HG03442 (cell line): ENCODE measurements around the gene SHD.
"Not testable (repeated sequence)": the region's sequence is repeated elsewhere in the genome, so short reads cannot be mapped to it uniquely, and the experiment has no call there.

Experiments used
- ATAC-seq: cut with Tn5 transposase; IDR thresholded peaks from one replicate; pipeline ENCODE4 v1.9.1; 2021; ENCODE audit warnings: mild to moderate bottlenecking, moderate library complexity; ENCODE audit not compliant: unreplicated experiment

Gene SHD, protein sequence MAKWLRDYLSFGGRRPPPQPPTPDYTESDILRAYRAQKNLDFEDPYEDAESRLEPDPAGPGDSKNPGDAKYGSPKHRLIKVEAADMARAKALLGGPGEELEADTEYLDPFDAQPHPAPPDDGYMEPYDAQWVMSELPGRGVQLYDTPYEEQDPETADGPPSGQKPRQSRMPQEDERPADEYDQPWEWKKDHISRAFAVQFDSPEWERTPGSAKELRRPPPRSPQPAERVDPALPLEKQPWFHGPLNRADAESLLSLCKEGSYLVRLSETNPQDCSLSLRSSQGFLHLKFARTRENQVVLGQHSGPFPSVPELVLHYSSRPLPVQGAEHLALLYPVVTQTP

DNA sequence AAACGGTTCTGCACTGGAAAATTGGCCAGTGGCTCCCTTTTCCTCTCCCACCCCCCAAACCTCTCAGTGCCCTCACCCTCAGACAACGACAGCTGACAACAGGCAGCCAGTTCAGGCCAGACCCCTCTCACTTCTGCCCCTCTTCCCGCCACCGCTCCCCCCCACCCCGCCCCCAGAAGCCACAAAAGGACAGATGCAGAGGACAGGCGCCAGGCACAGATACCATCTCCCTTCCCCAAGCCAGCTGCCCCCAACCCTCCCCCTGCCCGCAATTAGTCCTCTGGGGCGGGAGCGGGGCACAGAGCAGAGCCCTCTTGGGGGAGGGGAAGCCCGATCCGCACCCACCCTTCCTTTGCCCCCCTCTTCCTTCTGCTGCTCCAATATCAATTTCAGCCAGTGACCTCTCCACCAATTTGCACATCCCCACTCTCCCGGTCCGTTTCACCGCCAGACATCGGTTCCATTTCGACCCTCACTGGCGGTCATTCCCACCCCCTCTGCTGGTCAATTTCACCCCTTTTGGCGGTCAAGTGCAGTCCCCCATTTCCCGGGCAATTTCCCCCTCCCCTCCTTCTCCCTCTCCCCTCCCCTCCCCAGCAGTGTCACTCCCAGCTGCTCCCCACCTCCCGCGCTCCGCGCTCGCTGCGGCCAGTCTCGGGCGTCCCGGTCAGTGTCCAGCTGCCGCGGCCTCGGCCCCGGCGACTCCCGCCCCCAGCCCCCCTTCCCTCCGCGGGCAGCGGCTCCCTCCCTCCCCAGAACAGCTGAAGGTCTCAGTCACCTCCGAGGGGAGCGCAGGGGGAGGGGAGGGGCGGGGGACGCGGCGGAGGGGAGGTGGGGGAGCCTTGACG lies at the start of gene SHD:
SHD (plus strand) TSS at position 848 of the 848 bp plus-strand sequence. CDS start 798 bp downstream, outside the sequence.
- no peak for ATAC-seq

DNA sequence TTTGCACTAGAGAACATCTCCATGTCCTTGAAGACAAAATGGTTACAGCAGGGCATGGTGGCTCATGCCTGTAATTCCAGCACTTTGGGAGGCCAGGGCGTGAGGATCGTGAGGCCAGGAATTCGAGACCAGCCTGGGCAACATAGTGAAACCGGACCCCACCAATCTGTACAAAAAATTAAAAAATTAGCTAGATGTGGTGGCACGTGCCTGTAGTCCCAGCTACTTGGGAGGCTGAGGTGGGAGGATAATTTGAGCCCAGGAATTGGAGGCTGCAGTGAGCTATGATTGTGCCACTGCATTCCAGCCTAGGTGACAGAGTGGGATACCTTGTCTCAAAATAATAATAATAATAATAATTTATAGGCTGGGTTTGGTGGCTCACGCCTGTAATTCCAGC lies 48.8 kb upstream of the SHD start:
- ATAC-seq = not testable (repeated sequence)

DNA sequence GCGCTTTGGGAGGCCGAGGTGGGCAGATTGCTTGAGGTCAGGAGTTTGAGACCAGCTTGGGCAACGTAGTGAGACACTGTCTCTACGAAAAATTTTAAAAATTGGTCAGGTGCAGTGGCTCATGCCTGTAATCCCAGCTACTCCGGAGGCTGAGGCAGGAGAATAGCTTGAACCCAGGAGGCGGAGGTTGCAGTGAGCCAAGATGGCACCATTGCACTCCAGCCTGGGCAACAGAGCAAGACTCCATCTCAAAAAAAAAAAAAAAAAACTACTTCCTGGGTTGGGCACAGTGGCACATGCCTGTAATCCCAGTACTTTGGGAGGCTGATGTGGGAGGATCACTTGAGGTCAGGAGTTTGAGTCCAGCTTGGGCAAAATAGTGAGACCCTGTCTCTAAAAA lies 47.5 kb upstream of the SHD start:
- ATAC-seq = not testable (repeated sequence)

DNA sequence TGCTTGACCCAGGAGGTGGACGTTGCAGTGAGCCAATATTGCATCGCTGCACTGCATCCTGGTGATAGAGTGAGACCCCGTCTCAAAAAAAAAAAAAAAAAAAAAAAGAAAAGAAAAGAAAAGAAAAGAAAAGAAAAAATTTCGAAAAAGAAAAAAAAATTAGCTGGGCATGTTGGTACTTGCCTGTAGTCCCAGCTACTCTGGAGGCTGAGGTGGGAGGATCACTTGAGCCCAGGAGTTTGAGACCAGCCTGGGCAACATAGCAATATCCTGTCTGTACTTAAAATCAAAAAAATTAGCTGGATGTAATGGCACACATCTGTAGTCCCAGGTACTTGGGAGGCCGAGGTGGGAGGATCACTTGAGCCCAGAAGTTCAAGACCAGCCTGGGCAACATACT lies 46.9 kb upstream of the SHD start:
- not testable (repeated sequence) for ATAC-seq

DNA sequence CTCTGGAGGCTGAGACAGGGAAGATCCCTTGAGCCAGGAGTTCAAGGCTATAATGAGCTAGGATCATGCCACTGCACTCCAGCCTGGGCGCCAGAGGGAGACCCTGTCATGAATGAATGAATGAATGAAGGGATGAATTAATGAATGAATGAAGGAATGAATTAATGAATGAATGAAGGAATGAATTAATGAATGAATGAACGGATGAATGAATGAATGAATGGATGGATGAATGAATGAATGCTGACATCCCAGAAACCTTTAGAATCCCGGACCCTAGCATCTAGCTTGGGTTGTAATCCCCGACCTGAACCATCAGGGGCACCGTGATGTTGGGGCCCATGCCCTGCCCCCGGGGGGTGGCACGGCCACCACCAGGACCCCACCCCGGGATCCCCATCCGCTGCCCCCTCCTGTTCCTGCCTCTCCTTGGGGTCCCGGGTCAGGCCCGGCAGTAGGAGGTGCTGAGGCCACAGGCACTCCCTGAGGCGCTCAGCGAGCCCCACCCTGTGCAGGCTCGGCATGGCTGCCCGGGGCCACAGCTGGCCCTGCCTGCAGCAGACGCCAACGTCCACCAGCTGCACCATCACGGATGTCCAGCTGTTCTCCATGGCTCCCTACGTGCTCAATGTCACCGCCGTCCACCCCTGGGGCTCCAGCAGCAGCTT lies 46.3 kb upstream of the SHD start:
- no peak for ATAC-seq

DNA sequence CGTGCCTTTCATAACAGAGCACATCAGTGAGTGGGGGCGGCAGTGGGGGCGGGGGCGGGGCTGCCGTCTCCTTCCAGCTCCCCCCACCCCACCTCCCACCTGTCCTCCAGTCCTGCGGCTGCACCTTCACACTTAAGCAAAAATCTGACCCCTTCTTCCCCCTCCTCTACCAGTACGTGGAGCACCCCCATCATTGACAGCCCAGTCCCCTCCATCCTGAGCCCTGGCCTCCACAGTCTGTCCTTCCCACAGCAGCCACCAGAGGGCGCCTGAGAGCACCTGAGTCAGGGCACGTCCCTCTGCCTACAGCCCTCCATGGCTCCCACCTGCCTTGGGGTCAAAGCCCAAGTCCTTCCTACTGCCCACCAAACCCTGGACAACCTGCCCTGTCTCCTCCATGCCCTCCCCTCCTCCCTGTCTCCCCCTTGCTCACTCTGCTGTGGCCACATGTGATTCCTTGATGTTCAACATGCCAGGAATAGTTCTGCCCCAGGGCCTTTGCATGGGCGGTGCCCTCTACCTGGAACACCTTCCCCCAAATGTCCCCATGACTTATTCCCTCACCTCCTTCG lies 45.7 kb upstream of the SHD start:
- no peak for ATAC-seq

DNA sequence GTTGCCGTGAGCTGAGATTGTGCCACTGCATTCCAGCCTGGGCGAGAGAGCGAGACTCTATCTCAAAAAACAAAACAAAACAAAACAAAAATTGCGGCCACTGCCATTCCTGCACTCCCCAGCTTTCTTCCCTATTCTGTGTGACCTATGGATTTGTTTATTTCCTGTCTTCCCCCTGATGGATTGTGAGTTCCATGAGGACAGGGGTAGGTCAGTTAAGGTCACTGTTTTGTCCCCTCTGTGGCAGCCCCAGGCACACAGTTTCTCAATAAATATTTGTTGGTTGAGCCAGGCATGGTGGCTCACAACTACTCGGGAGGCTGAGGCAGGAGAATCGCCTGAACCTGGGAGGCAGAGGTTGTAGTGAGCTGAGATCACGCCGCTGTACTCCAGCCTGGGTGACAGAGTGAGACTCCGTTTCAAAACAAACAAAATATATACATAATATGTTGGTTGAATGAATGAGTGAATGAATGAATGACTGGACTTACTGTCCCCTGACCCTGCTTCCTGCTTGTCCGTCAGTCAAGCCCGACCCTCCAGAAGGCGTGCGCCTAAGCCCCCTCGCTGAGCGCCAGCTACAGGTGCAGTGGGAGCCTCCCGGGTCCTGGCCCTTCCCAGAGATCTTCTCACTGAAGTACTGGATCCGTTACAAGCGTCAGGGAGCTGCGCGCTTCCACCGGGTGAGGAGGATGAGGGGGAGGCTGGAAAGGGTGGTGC lies 44.8 kb upstream of the SHD start:
- ATAC-seq = no peak

DNA sequence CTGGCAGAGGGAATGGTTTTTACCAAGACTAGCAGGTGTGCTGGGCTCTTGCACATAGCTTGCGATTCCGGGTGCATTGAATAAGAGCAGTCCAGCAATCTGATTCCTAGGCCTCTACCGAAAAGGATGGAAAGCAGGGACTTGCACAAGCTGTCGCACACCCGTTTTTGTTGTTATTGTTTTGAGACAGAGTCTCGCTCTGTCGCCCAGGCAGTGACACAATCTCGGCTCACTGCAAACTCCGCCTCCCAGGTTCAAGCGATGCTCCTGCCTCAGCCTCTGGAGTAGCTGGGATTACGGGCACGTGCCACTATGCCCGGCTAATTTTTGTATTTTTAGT lies 44.2 kb upstream of the SHD start:
- ATAC-seq = no peak

DNA sequence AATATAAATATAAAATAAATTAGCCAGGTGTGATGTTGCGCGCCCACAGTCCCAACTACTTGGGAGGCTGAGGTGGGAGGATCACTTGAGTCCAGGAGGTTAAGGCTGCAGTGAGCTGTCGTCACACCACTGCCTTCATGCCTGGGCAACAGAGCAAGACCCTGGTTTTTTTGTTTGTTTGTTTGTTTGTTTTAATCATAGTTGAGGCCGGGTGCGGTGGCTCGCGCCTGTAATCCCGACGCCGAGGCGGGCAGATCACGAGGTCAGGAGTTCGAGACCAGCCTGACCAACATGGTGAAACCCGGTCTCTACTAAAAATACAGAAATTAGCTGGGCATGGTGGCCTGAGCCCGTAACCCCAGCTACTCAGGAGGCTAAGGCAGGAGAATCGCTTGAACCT lies 41.6 kb upstream of the SHD start:
- ATAC-seq = not testable (repeated sequence)

DNA sequence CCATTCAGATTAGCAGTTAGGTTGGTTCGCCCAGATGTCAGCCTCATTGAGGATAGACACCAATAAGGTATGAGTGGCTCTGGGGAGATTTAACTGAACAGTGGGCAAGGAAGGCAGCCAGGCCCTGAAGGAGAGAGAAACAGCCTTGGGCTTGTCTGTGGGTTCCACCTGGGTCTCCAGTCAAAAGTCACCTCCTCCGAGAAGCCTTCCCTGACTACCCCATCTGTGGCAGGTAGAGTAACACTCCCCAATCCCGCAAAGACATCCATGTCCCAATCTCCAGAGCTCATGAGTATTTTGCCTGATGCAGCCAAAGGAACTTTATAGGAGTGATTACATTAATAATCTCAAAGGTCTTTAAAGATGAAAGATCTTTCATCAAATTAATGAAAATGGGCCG lies 40.2 kb upstream of the SHD start:
- ATAC-seq = no peak

DNA sequence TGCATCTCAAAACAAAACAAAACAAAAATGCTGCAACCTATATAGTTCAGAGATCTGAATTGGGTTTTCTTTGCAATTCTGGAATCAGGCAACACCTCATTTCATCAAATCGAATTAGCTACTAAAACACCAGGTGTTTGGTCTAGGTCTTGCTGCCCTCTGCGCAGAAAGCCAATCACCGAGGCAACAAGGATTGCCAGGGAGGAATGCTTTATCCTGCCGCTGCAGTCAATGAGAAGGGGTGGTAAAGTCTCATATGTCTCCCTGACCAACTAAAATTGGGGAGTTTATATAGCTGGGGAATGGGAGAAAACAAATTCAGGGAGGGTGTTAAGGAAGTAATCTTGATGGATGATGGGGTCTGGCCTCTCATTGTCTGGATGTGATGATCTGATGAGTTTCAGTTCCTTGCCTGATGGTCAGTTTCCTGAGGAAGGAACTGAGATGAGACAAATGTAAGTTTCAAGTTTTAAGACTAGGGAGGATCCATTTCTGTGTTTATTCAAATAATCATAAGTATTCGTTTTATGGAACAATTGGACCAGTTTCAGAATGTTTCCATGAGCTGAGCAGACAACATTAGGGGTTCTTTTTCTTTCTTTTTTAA lies 37.1 kb upstream of the SHD start:
- ATAC-seq = no peak

DNA sequence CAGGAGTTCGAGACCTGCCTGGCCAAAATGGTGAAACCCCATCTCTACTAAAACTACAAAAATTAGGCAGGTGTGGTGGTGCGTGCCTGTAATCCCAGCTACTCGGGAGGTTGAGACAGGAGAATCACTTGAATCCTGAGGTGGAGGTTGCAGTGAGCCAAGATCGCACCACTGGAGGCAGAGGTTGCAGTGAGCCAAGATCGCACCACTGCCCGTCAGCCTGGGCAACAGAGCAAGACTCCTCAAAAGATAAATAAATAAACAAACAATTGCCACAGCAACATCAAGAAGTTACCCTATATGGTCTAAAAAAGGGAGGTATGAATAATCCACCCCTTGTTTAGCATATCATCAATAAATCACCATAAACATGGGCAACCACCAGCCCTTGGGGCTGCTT lies 33.1 kb upstream of the SHD start:
- not testable (repeated sequence) for ATAC-seq

DNA sequence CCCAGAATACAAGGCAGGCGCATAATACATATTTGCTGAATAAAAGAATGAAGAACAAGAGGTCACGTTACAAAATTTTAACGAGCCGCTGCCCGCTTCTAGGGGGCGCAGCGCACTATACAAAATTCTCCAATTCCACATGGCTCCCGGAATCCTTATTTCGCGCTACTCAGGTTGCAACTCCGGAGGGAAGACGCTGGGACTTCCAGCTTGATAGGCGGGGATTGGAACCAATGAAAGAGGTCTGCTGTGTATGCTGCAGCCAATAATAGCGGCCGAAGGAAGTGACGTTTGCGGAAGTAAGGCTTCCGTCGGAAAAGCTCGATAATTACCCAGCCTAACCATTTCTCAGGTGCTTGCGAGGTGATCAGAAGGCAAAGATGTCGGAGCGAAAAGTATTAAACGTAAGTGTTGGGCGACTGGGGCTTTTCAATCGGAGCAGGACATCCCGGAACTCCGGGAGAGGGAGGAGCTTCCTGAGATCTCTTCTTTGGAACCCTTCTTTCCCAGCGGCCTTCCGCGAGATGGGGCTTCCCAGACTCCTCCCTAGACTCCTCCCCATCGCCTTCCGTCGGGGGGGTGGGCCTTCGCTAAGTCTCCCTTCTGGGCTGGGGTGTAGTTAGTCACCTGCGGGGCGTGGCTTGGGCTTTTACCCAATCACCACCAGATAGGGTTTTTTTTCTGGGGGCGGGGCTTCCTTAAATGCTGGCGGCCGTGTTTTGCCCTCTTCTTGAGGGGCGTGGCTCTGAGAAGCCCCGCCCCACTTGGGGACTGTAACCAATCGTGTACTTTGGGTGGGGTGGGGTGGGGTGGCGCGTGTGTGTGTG lies 32.1 kb upstream of the SHD start, which contains the start of gene YJU2:
YJU2 (plus strand) TSS at position 314 of the 827 bp plus-strand sequence; CDS start at position 381, 67 bp downstream.
- peak; percentile 82 for ATAC-seq

DNA sequence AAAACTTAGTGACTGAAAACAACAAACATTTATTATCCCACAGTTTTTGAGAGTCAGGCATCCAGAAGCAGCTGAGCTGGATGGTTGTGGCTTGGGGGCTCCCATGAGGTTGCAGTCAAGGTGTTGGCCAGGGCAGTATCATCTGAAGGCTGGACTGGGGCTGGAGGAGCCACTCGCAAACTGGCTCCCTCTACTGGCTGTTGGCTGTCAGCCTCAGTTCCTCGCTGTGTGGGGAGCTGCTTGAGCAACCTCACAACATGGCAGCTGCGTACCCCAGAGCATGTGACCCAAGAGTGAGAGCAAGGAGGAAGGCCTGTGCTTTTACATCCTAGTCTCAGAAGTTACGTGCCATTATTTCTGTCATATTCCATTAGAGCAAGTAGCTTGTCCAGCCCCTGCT lies 22.5 kb upstream of the SHD start:
- no peak for ATAC-seq

DNA sequence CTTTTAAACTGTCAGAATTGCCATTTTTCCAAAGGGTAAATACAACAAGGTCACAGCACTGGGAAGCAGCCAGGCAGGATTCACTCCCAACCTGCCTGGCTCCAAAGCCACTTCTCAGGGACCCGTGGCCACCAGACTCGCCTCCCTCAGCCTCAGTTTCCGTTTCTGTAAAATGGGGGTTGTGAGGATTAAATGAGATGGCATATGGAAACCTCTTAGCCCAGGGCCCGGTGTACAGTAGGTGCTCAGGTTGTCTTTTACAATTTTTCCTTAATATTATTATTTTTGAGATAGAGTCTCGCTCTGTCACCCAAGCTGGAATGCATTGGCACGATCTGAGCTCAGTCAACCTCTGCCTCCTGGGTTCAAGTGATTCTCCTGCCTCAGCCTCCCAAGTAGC lies 22.0 kb upstream of the SHD start:
- ATAC-seq = no peak

DNA sequence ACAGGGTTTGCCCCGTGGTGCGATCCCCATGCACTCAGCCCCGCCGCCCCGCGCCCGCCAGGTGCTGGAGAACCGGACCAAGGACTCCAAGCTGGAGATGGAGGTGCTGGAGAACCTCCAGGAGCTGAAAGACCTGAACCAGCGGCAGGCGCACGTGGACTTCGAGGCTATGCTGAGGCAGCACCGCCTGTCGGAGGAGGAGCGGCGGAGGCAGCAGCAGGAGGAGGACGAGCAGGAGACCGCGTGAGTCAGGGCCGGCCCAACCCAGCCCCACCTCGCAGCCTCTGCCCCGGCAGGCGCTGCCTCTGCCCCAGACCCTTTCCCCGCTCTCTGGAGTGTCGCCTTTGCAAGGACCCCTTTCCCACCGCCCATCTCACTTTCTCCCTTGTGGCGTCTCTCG lies 20.9 kb upstream of the SHD start:
- ATAC-seq = no peak

DNA sequence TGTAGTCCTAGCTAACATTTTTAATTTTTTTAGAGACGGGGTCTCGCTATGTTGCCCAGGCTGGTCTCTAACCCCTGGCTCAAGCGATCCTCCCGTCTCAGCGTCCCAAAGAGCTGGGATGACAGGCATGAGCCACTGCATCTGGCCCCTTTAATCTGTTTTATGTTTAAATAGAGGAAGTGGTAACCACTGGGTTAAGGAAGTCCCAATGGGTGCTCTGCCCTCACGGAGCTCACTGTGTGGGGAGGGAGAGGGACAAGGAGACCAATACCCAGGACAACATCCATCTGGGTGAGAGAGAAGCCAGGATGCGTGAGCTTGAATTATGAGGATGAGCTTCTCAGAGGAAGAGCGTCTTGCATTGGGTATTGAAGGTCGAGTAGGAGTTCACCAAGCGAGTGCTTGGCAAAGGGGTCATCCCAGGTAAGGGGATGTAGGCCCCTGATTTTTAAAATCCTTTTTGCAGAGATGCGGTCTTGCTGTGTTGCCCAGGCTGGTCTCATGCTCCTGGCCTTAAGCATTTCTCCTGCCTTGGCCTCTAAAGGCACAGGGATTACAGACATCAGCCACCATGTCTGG lies 18.4 kb upstream of the SHD start:
- no peak for ATAC-seq

DNA sequence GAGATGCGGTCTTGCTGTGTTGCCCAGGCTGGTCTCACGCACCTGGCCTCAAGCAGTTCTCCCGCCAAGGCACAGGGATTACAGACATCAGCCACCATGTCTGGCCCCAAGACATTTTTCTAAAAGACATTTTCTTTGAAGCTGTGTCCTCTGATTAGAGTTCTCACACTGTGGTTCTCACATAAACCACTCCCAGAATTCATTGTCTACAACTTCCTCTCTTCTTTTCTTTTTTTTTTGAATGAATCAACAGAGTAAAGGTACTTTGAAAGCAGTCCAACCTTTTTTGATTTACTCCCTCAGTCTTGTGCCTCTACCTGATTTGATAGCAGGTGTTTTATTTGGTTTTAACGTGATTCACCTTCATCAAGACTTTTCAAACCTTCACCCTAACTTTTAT lies 14.3 kb upstream of the SHD start:
- no peak for ATAC-seq
